ENCODE data around the gene CGNL1. TPM values are rescaled to one million over a fixed set of nuclear protein-coding genes. Genes with fewer than 3 reads are reported as not detected.

The CGNL1 gene
- total RNA-seq, 1 experiment from 2014 or later, result 34.6 TPM

DNA sequence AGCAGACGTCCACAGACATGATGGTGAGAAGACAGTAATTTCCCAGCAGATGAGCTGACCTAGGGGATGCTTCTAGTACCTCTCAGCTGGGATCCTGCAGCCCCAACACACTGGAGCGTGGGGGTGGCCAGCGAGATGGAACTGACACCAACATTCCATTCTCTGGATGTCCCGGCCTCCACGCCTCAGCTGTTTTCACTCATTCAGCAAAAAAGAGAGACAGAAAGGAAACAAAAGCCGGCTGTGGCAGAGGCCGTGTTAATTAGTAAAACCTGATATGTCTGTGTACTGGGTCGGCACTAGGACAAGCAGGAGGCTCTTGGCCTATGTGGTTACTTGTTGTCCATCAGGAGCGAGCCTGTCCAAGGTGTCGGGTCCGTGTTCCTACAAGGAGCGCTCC is 132.8 kb downstream of the CGNL1 start:
- no peak overlapping the region for H3K14ac ChIP-seq (ENCODE audit: insufficient read depth, low read length)
- H2BK15ac ChIP-seq (ENCODE audit: low read depth, low read length), result no peak overlapping the region
- Mint-ChIP-seq H3K4me1 (peaks cover 23 to 26% of the 10 kb centered on the region in 2 experiments), H3K9me3 (no peaks in the 10 kb centered on the region), H3K4me3 (no peak overlapping the region), H3K36me3 (ENCODE audit: insufficient read depth in 1 of 3, low read depth in 3 of 3) (no peaks in the 10 kb centered on the region), H3K27ac (peak overlapping the region in 2 of 3 experiments; percentile 32 to 83; a peak in 2 of 7 replicates), H3K27me3 (ENCODE audit: low read depth) (no peaks in the 10 kb centered on the region)
- H3K27ac ChIP-seq (ENCODE audit: insufficient read length, low read depth, low read length), result no peak overlapping the region
- TF ChIP-seq, protein P1, sequence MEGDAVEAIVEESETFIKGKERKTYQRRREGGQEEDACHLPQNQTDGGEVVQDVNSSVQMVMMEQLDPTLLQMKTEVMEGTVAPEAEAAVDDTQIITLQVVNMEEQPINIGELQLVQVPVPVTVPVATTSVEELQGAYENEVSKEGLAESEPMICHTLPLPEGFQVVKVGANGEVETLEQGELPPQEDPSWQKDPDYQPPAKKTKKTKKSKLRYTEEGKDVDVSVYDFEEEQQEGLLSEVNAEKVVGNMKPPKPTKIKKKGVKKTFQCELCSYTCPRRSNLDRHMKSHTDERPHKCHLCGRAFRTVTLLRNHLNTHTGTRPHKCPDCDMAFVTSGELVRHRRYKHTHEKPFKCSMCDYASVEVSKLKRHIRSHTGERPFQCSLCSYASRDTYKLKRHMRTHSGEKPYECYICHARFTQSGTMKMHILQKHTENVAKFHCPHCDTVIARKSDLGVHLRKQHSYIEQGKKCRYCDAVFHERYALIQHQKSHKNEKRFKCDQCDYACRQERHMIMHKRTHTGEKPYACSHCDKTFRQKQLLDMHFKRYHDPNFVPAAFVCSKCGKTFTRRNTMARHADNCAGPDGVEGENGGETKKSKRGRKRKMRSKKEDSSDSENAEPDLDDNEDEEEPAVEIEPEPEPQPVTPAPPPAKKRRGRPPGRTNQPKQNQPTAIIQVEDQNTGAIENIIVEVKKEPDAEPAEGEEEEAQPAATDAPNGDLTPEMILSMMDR (conservative IDR thresholded peaks at IDR 0.05), result no peak
- no peaks in the 10 kb centered on the region for H3K23me2 ChIP-seq (ENCODE audit: insufficient read length, low read depth, low read length, poor library complexity, severe bottlenecking)
- H3K9ac ChIP-seq (ENCODE audit: extremely low read depth, insufficient read length, low read length), result no peak overlapping the region
- no peak overlapping the region for H2BK20ac ChIP-seq (ENCODE audit: low read depth, low read length, poor library complexity, severe bottlenecking)
- H4K20me1 ChIP-seq (ENCODE audit: control insufficient read depth, insufficient read depth, insufficient read length), result no peaks in the 10 kb centered on the region
- no peak overlapping the region for H4K91ac ChIP-seq (ENCODE audit: insufficient read length, low read depth, low read length)
- no peak for DNase-seq
- no peaks in the 10 kb centered on the region for H3K27me3 ChIP-seq (ENCODE audit: insufficient read depth, low read length)
- H3K4ac ChIP-seq (ENCODE audit: low read depth, low read length), result no peak overlapping the region
- H3K56ac ChIP-seq (ENCODE audit: insufficient read length, low read depth, low read length), result no peak overlapping the region
- H3K23ac ChIP-seq (ENCODE audit: insufficient read length, low read depth, low read length), result no peak overlapping the region
- H2AFZ ChIP-seq (ENCODE audit: low read length), result no peak overlapping the region
- no peaks in the 10 kb centered on the region for H3K9me3 ChIP-seq (ENCODE audit: control insufficient read depth, low read depth, low read length)
- H4K5ac ChIP-seq (ENCODE audit: insufficient read length, low read depth, low read length), result no peak overlapping the region
- H3K79me2 ChIP-seq (ENCODE audit: insufficient read depth, low read length), result no peaks in the 10 kb centered on the region
- H4K8ac ChIP-seq (replicated peaks; ENCODE audit: insufficient read length, low read depth, low read length), result no peak overlapping the region
- peaks cover 3% of the 10 kb centered on the region; the same call in 1 of the 2 replicates for H3K4me1 ChIP-seq (ENCODE audit: insufficient read depth, low read length)
- no peak overlapping the region for H3K18ac ChIP-seq (ENCODE audit: insufficient read length, low read depth, low read length)
- WGBS (ENCODE audit: extremely low coverage, insufficient read length, low lambda C conversion rate), result no CpG with 5 or more reads among the region's 12 CpGs
- H3K79me1 ChIP-seq (ENCODE audit: insufficient read depth, low read depth, low read length, poor library complexity, severe bottlenecking), result no peaks in the 10 kb centered on the region
- no peak overlapping the region for H3K4me2 ChIP-seq (ENCODE audit: insufficient read depth, insufficient read length, low read length)
- H2AK5ac ChIP-seq (ENCODE audit: insufficient read length, low read length), result no peak overlapping the region
- H3T11ph ChIP-seq (ENCODE audit: low read length), result no peak overlapping the region
- no peak overlapping the region for H2BK120ac ChIP-seq (ENCODE audit: low read depth, low read length, poor library complexity, severe bottlenecking)
- no peak overlapping the region for H2BK5ac ChIP-seq (ENCODE audit: insufficient read length, low read length)
- H2BK12ac ChIP-seq (ENCODE audit: insufficient read length, low read depth, low read length), result no peak overlapping the region
